Liver (tissue), 9 donors: ENCODE results near the gene IRF2. TPM values are rescaled to one million over a fixed set of nuclear protein-coding genes. Genes with fewer than 3 reads are reported as not detected.

Experiments used
- DNase-seq: peaks from one replicate; pipeline ENCODE4 v3.0.0-alpha.2; 2017; ENCODE audit warnings: low spot score
- H3K27ac ChIP-seq, 2 donors: one replicate each; pipeline ENCODE4 v1.7.0; 2013; ENCODE audit warnings: inconsistent platforms in 2 of 2, low read length in 2 of 2, control low read depth in 1 of 2, low read depth in 1 of 2, mild to moderate bottlenecking in 1 of 2
- H3K27me3 ChIP-seq, 4 donors: one replicate each; pipeline versions ENCODE4 v1.6.1 to v1.7.0; 2013; ENCODE audit warnings: low read length in 3 of 4, inconsistent platforms in 1 of 4, mild to moderate bottlenecking in 1 of 4, moderate library complexity in 1 of 4; ENCODE audit not compliant: control insufficient read depth in 4 of 4, insufficient read depth in 4 of 4
- H3K36me3 ChIP-seq, 4 donors: one replicate each; pipeline versions ENCODE4 v1.6.1 to v1.7.0; 2013; ENCODE audit warnings: low read length in 3 of 4, mild to moderate bottlenecking in 3 of 4, low read depth in 1 of 4, moderate library complexity in 1 of 4; ENCODE audit not compliant: control insufficient read depth in 4 of 4, insufficient read depth in 3 of 4
- H3K4me1 ChIP-seq, 4 donors: one replicate each; pipeline versions ENCODE4 v1.6.1 to v1.7.0; 2013; ENCODE audit warnings: low read length in 3 of 4, mild to moderate bottlenecking in 3 of 4, moderate library complexity in 1 of 4; ENCODE audit not compliant: control insufficient read depth in 4 of 4, insufficient read depth in 4 of 4
- H3K4me3 ChIP-seq, 3 donors: one replicate each; pipeline versions ENCODE4 v1.6.1 to v1.7.0; 2013; ENCODE audit warnings: low read length in 3 of 3, control low read depth in 1 of 3, low read depth in 1 of 3, mild to moderate bottlenecking in 1 of 3
- H3K9ac ChIP-seq, 2 donors: one replicate each; pipeline ENCODE4 v1.7.0; 2013; ENCODE audit warnings: low read length in 2 of 2, mild to moderate bottlenecking in 2 of 2, moderate library complexity in 2 of 2, control low read depth in 1 of 2, low read depth in 1 of 2
- H3K9me3 ChIP-seq, 4 donors: one replicate each; pipeline versions ENCODE4 v1.6.1 to v1.7.0; 2013; ENCODE audit warnings: low read length in 3 of 4; ENCODE audit not compliant: control insufficient read depth in 4 of 4
- ATF3 ChIP-seq: IDR thresholded peaks from 2 replicates; pipeline ENCODE4 v1.6.1; 2016; ENCODE audit warnings: antibody characterized with exemption
- CTCF ChIP-seq: fragments of 150-350 bp; IDR thresholded peaks from 2 replicates; pipeline ENCODE4 v1.5.1; 2017; ENCODE audit warnings: improper control_type of control experiment, low read depth, low read length; ENCODE audit not compliant: missing input control
- EGR1 ChIP-seq, 2 donors: IDR thresholded peaks; 2 replicates each; pipeline ENCODE4 v1.6.1; 2016 to 2018; ENCODE audit warnings: antibody characterized with exemption in 2 of 2, low read depth in 2 of 2
- FOXA1 ChIP-seq: IDR thresholded peaks from 2 replicates; pipeline ENCODE4 v1.6.1; 2016; ENCODE audit warnings: antibody characterized with exemption
- FOXA2 ChIP-seq: IDR thresholded peaks from 2 replicates; pipeline ENCODE4 v1.6.1; 2016; ENCODE audit warnings: antibody characterized with exemption
- GABPA ChIP-seq, 2 donors: IDR thresholded peaks in 1 of 2; conservative IDR thresholded peaks in 1 of 2; 2 replicates each; pipeline ENCODE4 v1.6.1; 2016; ENCODE audit warnings: antibody characterized with exemption in 2 of 2, mild to moderate bottlenecking in 1 of 2, moderate library complexity in 1 of 2
- HNF4A ChIP-seq, 2 donors: conservative IDR thresholded peaks; 2 replicates each; pipeline ENCODE4 v1.6.1; 2016; ENCODE audit warnings: antibody characterized with exemption in 2 of 2, mild to moderate bottlenecking in 2 of 2
- HNF4G ChIP-seq: IDR thresholded peaks from 2 replicates; pipeline ENCODE4 v1.6.1; 2016; ENCODE audit warnings: antibody characterized with exemption
- JUND ChIP-seq, 2 donors: IDR thresholded peaks; 2 replicates each; pipeline ENCODE4 v1.6.1; 2016; ENCODE audit warnings: antibody characterized with exemption in 2 of 2
- MAX ChIP-seq: IDR thresholded peaks from 2 replicates; pipeline ENCODE4 v1.6.1; 2016; ENCODE audit warnings: antibody characterized with exemption
- NR2F2 ChIP-seq: IDR thresholded peaks from 2 replicates; pipeline ENCODE4 v1.6.1; 2016; ENCODE audit warnings: antibody characterized with exemption
- RAD21 ChIP-seq, 2 donors: IDR thresholded peaks; 2 replicates each; pipeline ENCODE4 v1.6.1; 2016; ENCODE audit warnings: antibody characterized with exemption in 2 of 2, mild to moderate bottlenecking in 2 of 2
- RXRA ChIP-seq, 2 donors: IDR thresholded peaks; 2 replicates each; pipeline ENCODE4 v1.6.1; 2017 to 2018; ENCODE audit warnings: antibody characterized with exemption in 2 of 2, mild to moderate bottlenecking in 1 of 2
- SP1 ChIP-seq: IDR thresholded peaks from 2 replicates; pipeline ENCODE4 v1.6.1; 2018; ENCODE audit warnings: antibody characterized with exemption, mild to moderate bottlenecking
- TAF1 ChIP-seq: conservative IDR thresholded peaks from 2 replicates; pipeline ENCODE4 v1.6.1; 2016; ENCODE audit warnings: antibody characterized with exemption, mild to moderate bottlenecking
- YY1 ChIP-seq: IDR thresholded peaks from 2 replicates; pipeline ENCODE4 v1.6.1; 2016; ENCODE audit warnings: antibody characterized with exemption, mild to moderate bottlenecking
- WGBS: extraction: QIAGEN DNeasy Blood & Tissue Kit; methylation state at CpG from one replicate; pipeline ENCODE4 v1.1.7; 2013; 5-methylcytosine and 5-hydroxymethylcytosine counted together
- polyA plus RNA-seq, 2 donors: library from polyadenylated mRNA; stranded (reverse) in 1 of 2; unstranded in 1 of 2; fragments of 200-250 nt in 1 of 2; fragments of >200 nt in 1 of 2; fragmentation: Nextera tagmentation in 1 of 2; extraction: Ambion mirVana in 1 of 2; gene quantifications; one replicate each; pipeline versions ENCODE4 v1.2.1 to v1.2.3, GENCODE V29; 2013 to 2015
- total RNA-seq, 2 donors: library from RNA; depleted of rRNA; stranded (reverse); fragments of >200 nt; gene quantifications; one replicate each; pipeline ENCODE4 v1.2.3, GENCODE V29; 2014
- TF ChIP-seq, protein P1 (sequence below): IDR thresholded peaks from 2 replicates; pipeline ENCODE4 v1.6.1; 2016; ENCODE audit warnings: antibody characterized with exemption, mild to moderate bottlenecking
- TF ChIP-seq, protein P2 (sequence below): IDR thresholded peaks from 2 replicates; pipeline ENCODE4 v1.6.1; 2016; ENCODE audit warnings: antibody characterized with exemption
- donor health status: healthy.
- donor health status: healthy.
- donor health status: healthy.
- donor health status: healthy.
- donor health status: healthy.

Gene IRF2
- total and polyA plus RNA-seq, 4 donors = 12.9 to 25.5 (median 22.2) TPM

GRCh38 chr4:184410748-184411147, 63.6 kb downstream of the IRF2 start (continued):
- TF ChIP-seq CTCF (no peak), EGR1 (IDR thresholded peaks at IDR 0.05; ENCODE audit: low read depth in 2 of 2) (no peak), FOXA1 (no peak)

GRCh38 chr4:184409911-184410692, 64.2 kb downstream of the IRF2 start:
- Histone ChIP-seq H3K27me3 (no peaks in the 10 kb centered on the region), H3K27ac (no peak overlapping the region), H3K4me3 (no peak overlapping the region), H3K4me1 (peaks cover 0 to 9% (median 0%) of the 10 kb centered on the region in 4 donors), H3K9ac (no peak overlapping the region), H3K36me3 (peaks cover 11 to 41% (median 30%) of the 10 kb centered on the region in 4 donors), H3K9me3 (no peaks in the 10 kb centered on the region)
- 85% methylated on average over 12 of the region's 12 CpGs for WGBS
- TF ChIP-seq SP1 = no peak
- no peak for TF ChIP-seq TAF1
- no peak for TF ChIP-seq EGR1 (IDR thresholded peaks at IDR 0.05; ENCODE audit: low read depth in 2 of 2)
- no peak for TF ChIP-seq FOXA2
- TF ChIP-seq RAD21 (IDR thresholded peaks at IDR 0.05) = no peak
- TF ChIP-seq NR2F2 = no peak
- TF ChIP-seq ATF3 = no peak
- TF ChIP-seq YY1 = no peak
- no peak for TF ChIP-seq MAX
- no peak for TF ChIP-seq CTCF
- TF ChIP-seq, protein P1, sequence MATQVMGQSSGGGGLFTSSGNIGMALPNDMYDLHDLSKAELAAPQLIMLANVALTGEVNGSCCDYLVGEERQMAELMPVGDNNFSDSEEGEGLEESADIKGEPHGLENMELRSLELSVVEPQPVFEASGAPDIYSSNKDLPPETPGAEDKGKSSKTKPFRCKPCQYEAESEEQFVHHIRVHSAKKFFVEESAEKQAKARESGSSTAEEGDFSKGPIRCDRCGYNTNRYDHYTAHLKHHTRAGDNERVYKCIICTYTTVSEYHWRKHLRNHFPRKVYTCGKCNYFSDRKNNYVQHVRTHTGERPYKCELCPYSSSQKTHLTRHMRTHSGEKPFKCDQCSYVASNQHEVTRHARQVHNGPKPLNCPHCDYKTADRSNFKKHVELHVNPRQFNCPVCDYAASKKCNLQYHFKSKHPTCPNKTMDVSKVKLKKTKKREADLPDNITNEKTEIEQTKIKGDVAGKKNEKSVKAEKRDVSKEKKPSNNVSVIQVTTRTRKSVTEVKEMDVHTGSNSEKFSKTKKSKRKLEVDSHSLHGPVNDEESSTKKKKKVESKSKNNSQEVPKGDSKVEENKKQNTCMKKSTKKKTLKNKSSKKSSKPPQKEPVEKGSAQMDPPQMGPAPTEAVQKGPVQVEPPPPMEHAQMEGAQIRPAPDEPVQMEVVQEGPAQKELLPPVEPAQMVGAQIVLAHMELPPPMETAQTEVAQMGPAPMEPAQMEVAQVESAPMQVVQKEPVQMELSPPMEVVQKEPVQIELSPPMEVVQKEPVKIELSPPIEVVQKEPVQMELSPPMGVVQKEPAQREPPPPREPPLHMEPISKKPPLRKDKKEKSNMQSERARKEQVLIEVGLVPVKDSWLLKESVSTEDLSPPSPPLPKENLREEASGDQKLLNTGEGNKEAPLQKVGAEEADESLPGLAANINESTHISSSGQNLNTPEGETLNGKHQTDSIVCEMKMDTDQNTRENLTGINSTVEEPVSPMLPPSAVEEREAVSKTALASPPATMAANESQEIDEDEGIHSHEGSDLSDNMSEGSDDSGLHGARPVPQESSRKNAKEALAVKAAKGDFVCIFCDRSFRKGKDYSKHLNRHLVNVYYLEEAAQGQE = no peak
- no peak for TF ChIP-seq JUND (IDR thresholded peaks at IDR 0.05)
- TF ChIP-seq GABPA (IDR thresholded peaks at IDR 0.05 in 1 of 2, conservative IDR thresholded peaks at IDR 0.05 in 1 of 2) = no peak
- no peak for TF ChIP-seq HNF4G
- TF ChIP-seq, protein P2, sequence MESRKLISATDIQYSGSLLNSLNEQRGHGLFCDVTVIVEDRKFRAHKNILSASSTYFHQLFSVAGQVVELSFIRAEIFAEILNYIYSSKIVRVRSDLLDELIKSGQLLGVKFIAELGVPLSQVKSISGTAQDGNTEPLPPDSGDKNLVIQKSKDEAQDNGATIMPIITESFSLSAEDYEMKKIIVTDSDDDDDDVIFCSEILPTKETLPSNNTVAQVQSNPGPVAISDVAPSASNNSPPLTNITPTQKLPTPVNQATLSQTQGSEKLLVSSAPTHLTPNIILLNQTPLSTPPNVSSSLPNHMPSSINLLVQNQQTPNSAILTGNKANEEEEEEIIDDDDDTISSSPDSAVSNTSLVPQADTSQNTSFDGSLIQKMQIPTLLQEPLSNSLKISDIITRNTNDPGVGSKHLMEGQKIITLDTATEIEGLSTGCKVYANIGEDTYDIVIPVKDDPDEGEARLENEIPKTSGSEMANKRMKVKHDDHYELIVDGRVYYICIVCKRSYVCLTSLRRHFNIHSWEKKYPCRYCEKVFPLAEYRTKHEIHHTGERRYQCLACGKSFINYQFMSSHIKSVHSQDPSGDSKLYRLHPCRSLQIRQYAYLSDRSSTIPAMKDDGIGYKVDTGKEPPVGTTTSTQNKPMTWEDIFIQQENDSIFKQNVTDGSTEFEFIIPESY = no peak
- no peak for TF ChIP-seq HNF4A (conservative IDR thresholded peaks at IDR 0.05)
- no peak for TF ChIP-seq RXRA (IDR thresholded peaks at IDR 0.05)
- no peak for DNase-seq
